ENCODE results near the gene SPATA45.
A peak's percentile ranks its signal among the peaks of the same experiment; 100 is the strongest.
"Not testable (repeated sequence)": the region's sequence is repeated elsewhere in the genome, so short reads cannot be mapped to it uniquely, and the experiment has no call there.

SPATA45 gene

DNA sequence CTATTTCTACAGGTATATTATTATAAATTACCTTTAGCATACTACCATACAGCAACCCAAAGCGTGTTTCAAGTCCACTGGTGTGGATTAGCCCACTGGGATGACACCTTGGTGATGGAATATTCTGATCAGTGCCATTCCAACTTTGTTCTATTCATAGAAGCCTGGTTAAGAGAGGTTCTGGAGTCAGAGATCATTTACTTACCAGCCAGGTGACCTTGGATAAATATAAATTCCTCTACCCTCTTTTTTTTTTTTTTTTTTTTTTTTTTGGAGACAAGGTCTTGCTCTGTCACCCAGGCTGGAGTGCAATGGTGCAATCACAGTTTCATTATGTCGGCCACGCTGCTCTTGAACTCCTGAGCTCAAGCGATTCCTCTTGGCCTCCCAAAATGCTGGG is at the start of gene SPATA45:
Gene SPATA45 (minus strand): TSS at position 101 of the 400 bp plus-strand sequence. CDS start 11,500 bp downstream, outside the sequence.
- H3K9me3 Mint-ChIP-seq: peaks cover 3% of the 10 kb centered on the region
- H3K4me1 Mint-ChIP-seq (ENCODE audit: low read depth): no peaks in the 10 kb centered on the region
- peaks cover 7% of the 10 kb centered on the region for H3K36me3 Mint-ChIP-seq (ENCODE audit: low read depth)
- no peak for DNase-seq
- no peaks in the 10 kb centered on the region for H3K27me3 Mint-ChIP-seq
- H3K27ac Mint-ChIP-seq: no peak within 1 kb of the TSS
- H3K4me3 Mint-ChIP-seq: no peak within 1 kb of the TSS

DNA sequence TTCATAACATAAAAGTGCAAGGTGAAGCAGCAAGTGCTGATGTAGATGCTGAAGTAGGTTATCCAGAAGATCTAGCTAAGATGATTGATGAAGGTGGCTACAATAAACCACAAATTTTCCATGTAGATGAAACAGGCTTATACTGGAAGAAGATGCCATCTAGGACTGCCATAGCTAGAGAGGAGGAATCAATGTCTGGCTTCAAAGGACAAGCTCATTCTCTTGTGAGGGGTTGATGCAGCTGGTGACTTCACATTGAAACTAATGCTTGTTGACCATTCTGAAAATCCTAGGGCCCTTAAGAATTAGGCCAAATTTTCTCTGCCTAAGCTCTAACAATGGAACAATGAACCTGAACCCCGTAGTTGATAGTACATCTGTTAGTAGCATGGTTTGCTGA is 44.7 kb upstream of the SPATA45 start:
- no peaks in the 10 kb centered on the region for H3K4me1 Mint-ChIP-seq (ENCODE audit: low read depth)
- no peak for DNase-seq

DNA sequence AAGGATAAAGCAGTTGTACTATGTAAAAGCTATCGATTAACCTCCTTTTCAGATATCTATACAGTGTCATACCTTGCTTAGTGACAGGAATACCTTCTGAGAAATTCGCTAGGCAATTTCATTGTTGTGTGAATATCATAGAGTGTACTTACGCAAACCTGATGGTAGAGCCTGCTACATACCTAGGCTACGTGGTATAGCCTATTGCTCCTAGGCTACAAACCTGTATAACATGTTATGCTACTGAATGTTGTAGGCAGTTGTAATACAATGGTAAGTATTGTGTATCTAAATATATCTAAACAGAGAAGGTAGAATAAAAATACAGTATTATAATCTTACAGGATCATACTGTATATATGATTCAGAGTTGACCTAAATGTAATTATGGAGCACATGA is 37.1 kb upstream of the SPATA45 start:
- DNase-seq: no peak
- H3K27ac Mint-ChIP-seq: no peak overlapping the region
- H3K9me3 Mint-ChIP-seq: no peaks in the 10 kb centered on the region
- H3K27me3 Mint-ChIP-seq: no peaks in the 10 kb centered on the region
- no peak overlapping the region for H3K4me3 Mint-ChIP-seq
- no peaks in the 10 kb centered on the region for H3K4me1 Mint-ChIP-seq (ENCODE audit: low read depth)
- H3K36me3 Mint-ChIP-seq (ENCODE audit: low read depth): peaks cover 81% of the 10 kb centered on the region

More for the DNA sequence above, 44.7 kb upstream of the SPATA45 start:
- H3K36me3 Mint-ChIP-seq (ENCODE audit: low read depth): peaks cover 94% of the 10 kb centered on the region
- no peaks in the 10 kb centered on the region for H3K27me3 Mint-ChIP-seq
- peaks cover 2% of the 10 kb centered on the region for H3K9me3 Mint-ChIP-seq
- H3K4me3 Mint-ChIP-seq: no peak overlapping the region
- no peak overlapping the region for H3K27ac Mint-ChIP-seq

DNA sequence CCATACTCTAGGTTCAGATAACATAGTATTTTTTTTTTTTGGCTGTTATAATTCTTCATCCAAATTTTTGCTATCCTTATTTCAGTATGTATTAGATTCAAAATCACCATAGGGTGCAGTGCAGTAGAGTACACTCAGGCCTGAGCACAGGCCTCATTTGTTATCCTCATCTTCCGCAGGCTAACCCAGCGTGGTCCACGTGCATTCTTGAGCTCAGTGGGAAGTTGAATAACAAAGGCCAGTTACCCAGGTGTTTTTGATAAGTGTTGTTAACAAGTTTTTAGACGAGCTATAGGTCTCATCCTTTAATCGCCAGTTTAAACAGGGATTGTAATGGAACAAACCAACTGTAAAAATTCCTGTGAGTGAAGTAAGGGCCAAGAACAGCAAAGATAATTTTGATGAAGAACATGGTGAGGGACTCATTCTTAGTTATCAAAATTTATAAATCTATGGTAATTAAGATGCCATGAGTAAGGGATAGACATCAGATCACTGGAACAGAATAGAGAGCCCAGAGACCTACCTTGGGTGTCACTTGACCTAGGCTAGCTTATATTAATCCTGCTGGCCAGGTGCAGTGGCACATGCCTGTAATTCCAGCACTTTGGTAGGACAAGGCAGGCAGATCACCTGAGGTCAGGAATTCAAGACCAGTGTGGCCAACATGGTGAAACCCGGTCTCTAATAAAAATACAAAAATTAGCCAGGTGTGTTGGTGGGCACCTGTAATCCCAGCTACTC is 32.7 kb upstream of the SPATA45 start:
- no peak overlapping the region for H3K4me3 Mint-ChIP-seq
- DNase-seq: no peak
- peaks cover 71% of the 10 kb centered on the region for H3K36me3 Mint-ChIP-seq (ENCODE audit: low read depth)
- no peaks in the 10 kb centered on the region for H3K9me3 Mint-ChIP-seq
- no peaks in the 10 kb centered on the region for H3K4me1 Mint-ChIP-seq (ENCODE audit: low read depth)
- no peak overlapping the region for H3K27ac Mint-ChIP-seq
- H3K27me3 Mint-ChIP-seq: no peaks in the 10 kb centered on the region

DNA sequence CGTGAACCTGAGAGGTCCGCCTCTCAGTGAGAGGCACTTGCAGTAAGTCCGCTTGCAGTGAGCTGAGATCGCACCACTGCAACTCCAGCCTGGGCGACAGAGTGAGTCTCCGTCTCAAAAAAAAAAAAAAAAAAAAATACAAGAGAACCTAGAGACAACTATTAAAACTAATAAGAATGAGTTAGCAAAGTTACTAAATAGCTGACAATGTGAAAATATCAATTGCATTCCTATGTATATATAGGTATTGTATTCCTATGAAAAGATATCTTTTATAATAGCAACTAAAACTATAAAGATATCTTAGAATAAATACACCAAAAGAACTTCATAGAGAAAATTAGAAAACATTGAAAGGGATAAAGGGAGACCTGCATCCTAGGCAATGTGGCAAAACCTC is 31.0 kb upstream of the SPATA45 start:
- peaks cover 73% of the 10 kb centered on the region for H3K36me3 Mint-ChIP-seq (ENCODE audit: low read depth)
- no peaks in the 10 kb centered on the region for H3K4me1 Mint-ChIP-seq (ENCODE audit: low read depth)
- no peak overlapping the region for H3K4me3 Mint-ChIP-seq
- H3K27me3 Mint-ChIP-seq: no peaks in the 10 kb centered on the region
- no peak overlapping the region for H3K27ac Mint-ChIP-seq
- DNase-seq: no peak
- no peaks in the 10 kb centered on the region for H3K9me3 Mint-ChIP-seq

DNA sequence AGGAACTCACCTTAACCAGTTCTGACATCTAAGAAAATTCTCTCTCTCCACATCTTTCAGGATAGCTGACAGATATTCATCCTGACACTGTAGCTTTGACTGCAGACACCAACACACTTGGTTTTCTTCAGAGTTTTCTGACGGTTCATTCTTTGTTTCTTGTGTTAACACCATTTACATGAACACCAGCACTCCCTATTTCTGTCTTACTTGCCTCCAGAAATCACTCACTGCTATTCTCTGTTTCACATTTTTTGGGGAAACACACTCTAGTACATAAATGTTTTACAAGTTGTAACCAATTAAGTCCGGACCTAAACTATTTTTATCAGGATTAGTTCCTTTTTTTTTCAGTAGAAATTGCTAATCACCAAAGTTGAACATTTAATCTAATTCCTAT is 26.1 kb upstream of the SPATA45 start:
- Mint-ChIP-seq H3K9me3 (no peaks in the 10 kb centered on the region), H3K4me3 (no peak overlapping the region), H3K27me3 (no peaks in the 10 kb centered on the region), H3K36me3 (ENCODE audit: low read depth) (peaks cover 88% of the 10 kb centered on the region), H3K27ac (no peak overlapping the region), H3K4me1 (ENCODE audit: low read depth) (no peaks in the 10 kb centered on the region)
- no peak for DNase-seq

DNA sequence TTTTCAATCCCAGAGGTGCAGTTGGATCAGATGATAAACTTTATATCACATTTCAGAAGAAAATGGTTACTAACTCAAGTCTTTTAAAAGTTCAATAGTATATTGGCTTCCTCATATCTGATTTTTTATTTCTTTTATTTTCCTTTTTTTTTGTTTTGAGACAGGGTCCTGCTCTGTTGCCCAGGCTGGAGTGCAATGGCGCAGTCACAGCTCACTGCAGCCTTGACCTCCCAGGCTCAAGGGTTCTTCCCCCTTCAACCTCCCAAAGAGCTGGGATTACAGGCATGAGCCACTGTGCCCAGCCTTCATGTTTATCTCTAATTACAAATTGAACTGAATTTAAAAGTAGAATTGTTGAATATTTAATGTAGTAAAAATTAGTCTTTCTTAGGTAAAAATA is 24.5 kb upstream of the SPATA45 start:
- H3K4me3 Mint-ChIP-seq: no peak overlapping the region
- DNase-seq: no peak
- no peak overlapping the region for H3K27ac Mint-ChIP-seq
- H3K4me1 Mint-ChIP-seq (ENCODE audit: low read depth): no peaks in the 10 kb centered on the region
- H3K27me3 Mint-ChIP-seq: no peaks in the 10 kb centered on the region
- no peaks in the 10 kb centered on the region for H3K9me3 Mint-ChIP-seq
- peaks cover 84% of the 10 kb centered on the region for H3K36me3 Mint-ChIP-seq (ENCODE audit: low read depth)

DNA sequence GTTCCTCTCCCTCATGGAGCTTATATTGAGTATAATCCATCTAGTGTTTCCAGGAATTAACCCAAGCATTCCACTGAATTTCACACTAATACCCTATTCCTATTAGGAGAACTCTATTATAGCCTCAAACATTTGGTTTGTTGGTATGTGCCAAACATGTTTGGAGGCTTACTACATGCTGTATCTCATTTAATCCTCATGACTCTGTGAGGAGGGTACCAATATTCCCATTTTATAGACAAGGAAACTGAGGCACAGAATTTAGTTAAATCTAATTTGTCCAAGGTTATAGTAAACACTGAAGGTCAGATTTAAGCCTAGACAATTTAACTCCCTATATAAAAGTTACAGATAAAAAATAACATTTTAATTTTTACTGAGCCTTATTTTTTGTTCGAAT is 19.7 kb upstream of the SPATA45 start:
- Mint-ChIP-seq H3K9me3 (no peaks in the 10 kb centered on the region), H3K27me3 (no peaks in the 10 kb centered on the region), H3K4me1 (ENCODE audit: low read depth) (peaks cover 8% of the 10 kb centered on the region), H3K36me3 (ENCODE audit: low read depth) (peaks cover 68% of the 10 kb centered on the region), H3K4me3 (no peak overlapping the region), H3K27ac (no peak overlapping the region)
- no peak for DNase-seq

DNA sequence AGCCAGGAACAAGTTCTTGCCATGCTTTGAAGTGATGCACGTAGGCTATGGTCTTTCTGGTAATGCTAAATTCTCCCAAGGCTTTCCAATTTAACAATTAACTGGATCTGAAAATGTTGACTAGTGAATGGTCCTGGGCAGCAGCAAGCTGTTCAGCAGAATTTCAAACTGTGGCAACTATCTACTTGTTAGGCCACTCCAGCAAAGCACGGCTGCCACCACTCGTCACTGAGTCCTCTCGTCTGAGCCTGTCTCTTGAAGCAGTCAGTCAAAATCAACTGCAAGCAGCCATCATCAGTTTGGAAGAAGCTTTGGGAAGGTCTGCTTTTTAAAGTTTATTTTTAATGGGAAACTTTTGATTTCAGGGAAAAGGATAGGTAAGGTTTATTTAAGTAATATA is 16.8 kb upstream of the SPATA45 start:
- no peak for DNase-seq
- Mint-ChIP-seq H3K27ac (no peak overlapping the region), H3K27me3 (no peaks in the 10 kb centered on the region), H3K4me3 (no peak overlapping the region), H3K4me1 (ENCODE audit: low read depth) (peaks cover 10% of the 10 kb centered on the region), H3K9me3 (no peaks in the 10 kb centered on the region), H3K36me3 (ENCODE audit: low read depth) (peaks cover 41% of the 10 kb centered on the region)

DNA sequence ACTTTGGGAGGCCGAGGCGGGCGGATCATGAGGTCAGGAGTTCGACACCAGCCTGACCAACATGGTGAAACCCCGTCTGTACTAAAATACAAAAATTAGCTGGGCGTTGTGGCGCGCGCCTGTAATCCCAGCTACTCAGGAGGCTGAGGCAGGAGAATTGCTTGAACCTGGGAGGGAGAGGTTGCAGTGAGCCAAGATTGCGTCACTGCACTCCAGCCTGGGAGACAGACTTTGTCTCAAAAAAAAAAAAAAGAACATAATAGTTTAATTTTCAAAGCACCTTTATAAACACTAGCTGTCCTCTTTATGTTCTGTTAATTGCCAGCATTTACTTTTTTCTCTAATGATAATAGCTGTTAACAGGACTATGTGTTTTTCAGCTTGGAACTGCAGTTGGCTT is 15.9 kb upstream of the SPATA45 start:
- peaks cover 41% of the 10 kb centered on the region for H3K36me3 Mint-ChIP-seq (ENCODE audit: low read depth)
- not testable (repeated sequence) for H3K27ac Mint-ChIP-seq, H3K27me3 Mint-ChIP-seq, H3K9me3 Mint-ChIP-seq, DNase-seq, H3K4me3 Mint-ChIP-seq
- H3K4me1 Mint-ChIP-seq (ENCODE audit: low read depth): peaks cover 13% of the 10 kb centered on the region

DNA sequence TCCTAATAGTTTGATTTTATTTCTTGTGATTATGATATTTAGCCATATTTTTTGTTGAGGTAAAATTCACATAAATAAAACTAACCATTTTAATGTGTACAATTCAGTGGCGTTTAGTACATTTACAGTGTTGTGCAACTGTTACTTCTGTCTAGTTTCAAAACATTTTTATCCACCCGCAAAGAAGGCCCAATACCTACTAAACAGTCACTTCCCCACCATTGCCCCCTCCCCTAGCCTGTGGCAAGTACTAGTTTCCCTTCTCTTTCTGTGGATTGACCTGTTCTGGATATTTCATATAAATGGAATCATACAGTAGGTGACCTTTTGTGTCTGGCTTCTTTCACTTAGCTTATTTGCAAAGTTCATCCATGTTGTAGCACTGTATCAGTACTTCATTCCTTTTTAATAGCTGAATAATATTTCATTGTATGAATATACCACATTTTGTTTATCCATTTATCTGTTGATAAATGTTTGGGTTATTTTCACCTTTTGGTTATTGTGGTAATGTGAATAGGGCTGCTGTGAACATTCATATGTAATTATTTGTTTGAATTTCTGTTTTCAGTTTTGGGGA is 14.8 kb upstream of the SPATA45 start:
- no peak for DNase-seq
- H3K27ac Mint-ChIP-seq: no peak overlapping the region
- peaks cover 44% of the 10 kb centered on the region for H3K36me3 Mint-ChIP-seq (ENCODE audit: low read depth)
- H3K4me1 Mint-ChIP-seq (ENCODE audit: low read depth): peaks cover 15% of the 10 kb centered on the region
- H3K4me3 Mint-ChIP-seq: no peak overlapping the region
- no peaks in the 10 kb centered on the region for H3K9me3 Mint-ChIP-seq
- no peaks in the 10 kb centered on the region for H3K27me3 Mint-ChIP-seq

DNA sequence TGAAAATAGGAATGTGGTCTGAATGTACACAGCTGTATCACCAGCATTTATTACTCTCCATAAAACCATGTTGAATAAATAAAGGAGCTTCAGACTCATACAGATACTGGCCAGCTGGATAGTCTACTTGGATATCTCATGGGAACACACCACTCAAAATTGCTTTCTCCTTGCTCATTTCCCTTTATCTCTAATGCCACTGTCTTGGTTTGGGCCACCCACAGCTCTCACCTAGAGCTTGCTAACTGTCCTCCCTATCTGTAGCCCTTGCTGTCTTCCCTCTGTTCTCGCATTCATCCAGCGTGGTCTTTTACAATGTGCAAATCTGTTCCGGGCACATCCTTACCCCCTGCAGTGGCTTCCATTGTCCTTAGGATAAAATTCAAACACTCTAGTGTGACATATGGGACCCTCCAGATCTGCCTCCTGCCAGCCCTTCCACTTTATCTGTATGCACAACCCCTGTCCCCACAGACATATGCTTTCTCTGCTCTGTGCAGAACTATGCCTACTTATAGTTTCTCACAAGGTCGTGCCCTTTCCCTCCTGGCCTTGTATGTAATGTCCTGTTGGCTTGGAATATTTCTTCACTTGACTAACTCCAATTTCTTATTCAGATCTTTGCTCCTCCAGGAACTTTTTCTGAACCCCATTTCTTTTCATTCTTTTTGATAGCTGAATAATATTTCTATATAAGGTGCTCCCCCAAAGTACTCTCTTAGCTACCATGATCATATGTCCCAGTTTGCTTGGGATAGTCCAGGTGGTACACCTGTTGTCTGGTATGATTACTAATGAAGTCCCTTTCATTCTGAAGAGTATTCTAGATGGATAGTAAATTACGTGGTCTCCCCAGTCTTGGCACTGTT is 13.5 kb upstream of the SPATA45 start:
- Mint-ChIP-seq H3K4me3 (no peak overlapping the region), H3K4me1 (ENCODE audit: low read depth) (peaks cover 24% of the 10 kb centered on the region), H3K27me3 (no peaks in the 10 kb centered on the region), H3K36me3 (ENCODE audit: low read depth) (peaks cover 33% of the 10 kb centered on the region), H3K27ac (no peak overlapping the region), H3K9me3 (no peaks in the 10 kb centered on the region)
- no peak for DNase-seq

DNA sequence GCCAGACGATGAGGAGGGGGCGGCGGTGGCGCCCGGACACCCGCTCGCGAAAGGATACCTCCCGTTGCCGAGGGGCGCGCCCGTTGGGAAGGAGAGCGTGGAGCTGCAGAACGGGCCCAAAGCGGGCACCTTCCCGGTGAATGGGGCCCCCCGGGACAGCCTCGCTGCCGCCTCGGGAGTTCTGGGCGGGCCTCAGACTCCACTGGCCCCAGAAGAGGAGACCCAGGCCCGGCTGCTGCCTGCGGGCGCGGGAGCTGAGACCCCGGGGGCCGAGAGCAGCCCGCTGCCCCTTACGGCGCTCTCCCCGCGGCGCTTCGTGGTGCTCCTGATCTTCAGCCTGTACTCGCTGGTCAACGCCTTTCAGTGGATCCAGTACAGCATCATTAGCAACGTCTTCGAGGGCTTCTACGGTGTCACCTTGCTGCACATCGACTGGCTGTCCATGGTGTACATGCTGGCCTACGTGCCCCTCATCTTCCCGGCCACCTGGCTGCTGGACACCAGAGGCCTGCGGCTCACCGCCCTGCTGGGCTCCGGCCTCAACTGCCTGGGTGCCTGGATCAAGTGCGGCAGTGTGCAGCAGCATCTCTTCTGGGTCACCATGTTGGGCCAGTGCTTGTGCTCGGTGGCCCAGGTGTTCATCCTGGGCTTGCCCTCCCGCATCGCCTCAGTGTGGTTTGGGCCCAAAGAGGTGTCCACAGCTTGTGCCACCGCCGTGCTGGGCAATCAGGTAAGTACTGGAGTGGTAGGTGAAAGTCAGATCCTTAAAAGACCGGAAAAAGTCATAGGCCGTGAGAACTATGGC is 11.2 kb upstream of the SPATA45 start:
- no peaks in the 10 kb centered on the region for H3K9me3 Mint-ChIP-seq
- DNase-seq: no peak

DNA sequence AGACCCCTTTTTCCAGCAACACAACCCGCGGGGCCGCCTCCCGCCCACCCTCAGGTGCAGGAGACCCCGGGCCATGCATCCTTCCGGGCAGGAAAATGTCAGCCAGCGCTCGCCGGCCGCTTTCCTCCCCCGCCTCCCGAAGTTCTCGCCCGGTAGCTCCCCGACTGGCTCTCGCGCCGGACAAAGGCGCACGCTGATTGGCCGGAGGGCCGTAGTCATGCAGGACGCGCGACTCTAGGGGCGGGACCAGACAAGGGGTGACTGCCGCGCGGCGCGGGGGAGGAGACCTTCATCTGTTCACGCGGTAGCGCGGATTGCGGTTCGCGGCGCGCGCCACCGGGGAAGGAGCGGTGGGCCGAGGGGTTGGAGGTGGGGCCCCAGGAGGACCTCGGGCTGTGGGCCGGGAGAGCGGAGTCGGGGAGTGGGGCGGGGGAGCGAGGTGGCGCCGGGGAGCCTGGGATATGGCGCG is 10.6 kb upstream of the SPATA45 start, which contains the start of gene FLVCR1:
Gene FLVCR1 (plus strand): TSS at position 284 of the 469 bp plus-strand sequence. CDS start 178 bp downstream, at position 462.
- Mint-ChIP-seq H3K4me1 (ENCODE audit: low read depth) (peaks cover 17% of the 10 kb centered on the region), H3K36me3 (ENCODE audit: low read depth) (peaks cover 24% of the 10 kb centered on the region), H3K4me3 (no peak within 1 kb of the TSS), H3K27me3 (no peaks in the 10 kb centered on the region), H3K27ac (peak within 1 kb of the TSS; percentile 97), H3K9me3 (no peaks in the 10 kb centered on the region)
- DNase-seq: peak; percentile 95

More for the DNA sequence above, 11.2 kb upstream of the SPATA45 start:
- Mint-ChIP-seq H3K4me1 (ENCODE audit: low read depth) (peaks cover 18% of the 10 kb centered on the region), H3K27me3 (no peaks in the 10 kb centered on the region), H3K27ac (peak overlapping the region; percentile 97), H3K36me3 (ENCODE audit: low read depth) (peaks cover 23% of the 10 kb centered on the region), H3K4me3 (no peak overlapping the region)
